H9 (cell line): Measurements from ENCODE around the gene OR52B4. TPM values are rescaled to one million over a fixed set of nuclear protein-coding genes. Genes with fewer than 3 reads are reported as not detected.
A peak's percentile ranks its signal among the peaks of the same experiment; 100 is the strongest.

Experiments
- DNase-seq: peaks from one replicate; pipeline ENCODE4 v3.0.0-alpha.2; 2017
- H2AFZ ChIP-seq: one replicate; pipeline ENCODE4 v1.6.1; 2013; ENCODE audit warnings: mild to moderate bottlenecking, low read length, control low read depth, moderate library complexity
- H2AK5ac ChIP-seq: 2 replicates; pipeline ENCODE4 v1.6.1; 2013; ENCODE audit warnings: low read length, control low read depth, mixed read lengths; ENCODE audit not compliant: insufficient read length
- H2BK120ac ChIP-seq: one replicate; pipeline ENCODE4 v1.6.1; 2013; ENCODE audit warnings: low read depth, mild to moderate bottlenecking, low read length, control low read depth, inconsistent platforms; ENCODE audit not compliant: poor library complexity, severe bottlenecking
- H2BK12ac ChIP-seq: 2 replicates; pipeline ENCODE4 v1.6.1; 2013; ENCODE audit warnings: low read length, control low read depth, mixed read lengths, low read depth; ENCODE audit not compliant: insufficient read length
- H2BK15ac ChIP-seq: 2 replicates; pipeline ENCODE4 v1.6.1; 2013; ENCODE audit warnings: low read depth, low read length, control low read depth
- H2BK20ac ChIP-seq: one replicate; pipeline ENCODE4 v1.6.1; 2013; ENCODE audit warnings: low read depth, mild to moderate bottlenecking, low read length, control low read depth, inconsistent platforms; ENCODE audit not compliant: poor library complexity, severe bottlenecking
- H2BK5ac ChIP-seq: 2 replicates; pipeline ENCODE4 v1.6.1; 2013; ENCODE audit warnings: low read length, control low read depth, mixed read lengths; ENCODE audit not compliant: insufficient read length
- H3K14ac ChIP-seq: 2 replicates; pipeline ENCODE4 v1.6.1; 2013; ENCODE audit warnings: low read length, control low read depth; ENCODE audit not compliant: insufficient read depth
- H3K18ac ChIP-seq: 2 replicates; pipeline ENCODE4 v1.6.1; 2013; ENCODE audit warnings: low read depth, mild to moderate bottlenecking, mixed read lengths, low read length, control low read depth; ENCODE audit not compliant: insufficient read length
- H3K23ac ChIP-seq: 2 replicates; pipeline ENCODE4 v1.6.1; 2013; ENCODE audit warnings: low read length, control low read depth, mixed read lengths, low read depth; ENCODE audit not compliant: insufficient read length
- H3K23me2 ChIP-seq: 2 replicates; pipeline ENCODE4 v1.6.1; 2013; ENCODE audit warnings: low read depth, mild to moderate bottlenecking, mixed read lengths, low read length, control low read depth; ENCODE audit not compliant: insufficient read length, poor library complexity, severe bottlenecking
- H3K27ac ChIP-seq: 2 replicates; pipeline ENCODE4 v1.5.1; 2013; ENCODE audit warnings: low read length, control low read depth, mixed read lengths, low read depth; ENCODE audit not compliant: insufficient read length
- H3K27me3 ChIP-seq: 2 replicates; pipeline ENCODE4 v1.6.1; 2013; ENCODE audit warnings: low read length, control low read depth, inconsistent platforms; ENCODE audit not compliant: insufficient read depth
- H3K4ac ChIP-seq: 2 replicates; pipeline ENCODE4 v1.6.1; 2013; ENCODE audit warnings: low read depth, mild to moderate bottlenecking, control low read depth, inconsistent platforms, low read length, moderate library complexity
- H3K4me1 ChIP-seq: 2 replicates; pipeline ENCODE4 v1.6.1; 2013; ENCODE audit warnings: low read length, control low read depth, inconsistent platforms; ENCODE audit not compliant: insufficient read depth
- H3K4me2 ChIP-seq: 2 replicates; pipeline ENCODE4 v1.6.1; 2013; ENCODE audit warnings: low read length, control low read depth, mixed read lengths; ENCODE audit not compliant: insufficient read length, insufficient read depth
- H3K56ac ChIP-seq: 2 replicates; pipeline ENCODE4 v1.6.1; 2013; ENCODE audit warnings: low read depth, mild to moderate bottlenecking, mixed read lengths, low read length, control low read depth; ENCODE audit not compliant: insufficient read length
- H3K79me1 ChIP-seq: 2 replicates; pipeline ENCODE4 v1.6.1; 2013; ENCODE audit warnings: low read depth, mild to moderate bottlenecking, moderate library complexity, low read length, control low read depth, inconsistent platforms; ENCODE audit not compliant: insufficient read depth, poor library complexity, severe bottlenecking
- H3K79me2 ChIP-seq: 2 replicates; pipeline ENCODE4 v1.6.1; 2013; ENCODE audit warnings: low read length, control low read depth, inconsistent platforms; ENCODE audit not compliant: insufficient read depth
- H3K9ac ChIP-seq: 2 replicates; pipeline ENCODE4 v1.6.1; 2013; ENCODE audit warnings: low read length, control low read depth, mixed read lengths; ENCODE audit not compliant: insufficient read length; ENCODE audit errors: extremely low read depth
- H3K9me3 ChIP-seq: one replicate; pipeline ENCODE4 v1.6.1; 2013; ENCODE audit warnings: low read depth, low read length, inconsistent platforms; ENCODE audit not compliant: control insufficient read depth
- H3T11ph ChIP-seq: one replicate; pipeline ENCODE4 v1.6.1; 2013; ENCODE audit warnings: mild to moderate bottlenecking, low read length, control low read depth, inconsistent platforms
- H4K20me1 ChIP-seq: one replicate; pipeline ENCODE4 v1.6.1; 2013; ENCODE audit not compliant: control insufficient read depth, insufficient read length, insufficient read depth
- H4K5ac ChIP-seq: 2 replicates; pipeline ENCODE4 v1.6.1; 2013; ENCODE audit warnings: low read depth, mild to moderate bottlenecking, mixed read lengths, low read length, control low read depth; ENCODE audit not compliant: insufficient read length
- H4K8ac ChIP-seq: replicated peaks from 2 replicates; pipeline ENCODE4 v1.6.1; 2013; ENCODE audit warnings: low read length, control low read depth, mixed read lengths, low read depth; ENCODE audit not compliant: insufficient read length
- H4K91ac ChIP-seq: 2 replicates; pipeline ENCODE4 v1.6.1; 2013; ENCODE audit warnings: low read depth, mild to moderate bottlenecking, moderate library complexity, mixed read lengths, low read length, control low read depth; ENCODE audit not compliant: insufficient read length
- H3K27ac Mint-ChIP-seq, 3 experiments: 2 replicates in 2 of 3; 3 replicates in 1 of 3; pipeline ENCODE4 v1.8.0; 2020 to 2021; ENCODE audit warnings: mixed read lengths in 3 of 3, mild to moderate bottlenecking in 1 of 3, moderate library complexity in 1 of 3
- H3K27me3 Mint-ChIP-seq: 2 replicates; pipeline ENCODE4 v1.8.0; 2021; ENCODE audit warnings: low read depth, mild to moderate bottlenecking, moderate library complexity, mixed read lengths
- H3K36me3 Mint-ChIP-seq, 3 experiments: 2 replicates in 2 of 3; 3 replicates in 1 of 3; pipeline ENCODE4 v1.8.0; 2020 to 2021; ENCODE audit warnings: low read depth in 3 of 3, mixed read lengths in 3 of 3; ENCODE audit not compliant: insufficient read depth in 1 of 3
- H3K4me1 Mint-ChIP-seq, 2 experiments: 2 replicates each; pipeline ENCODE4 v1.8.0; 2020; ENCODE audit warnings: mixed read lengths in 2 of 2
- H3K4me3 Mint-ChIP-seq, 2 experiments: 2 replicates in 1 of 2; 3 replicates in 1 of 2; pipeline ENCODE4 v1.8.0; 2020 to 2021; ENCODE audit warnings: mild to moderate bottlenecking in 2 of 2, mixed read lengths in 2 of 2, moderate library complexity in 1 of 2
- H3K9me3 Mint-ChIP-seq, 2 experiments: 2 replicates in 1 of 2; 3 replicates in 1 of 2; pipeline ENCODE4 v1.8.0; 2020; ENCODE audit warnings: mild to moderate bottlenecking in 2 of 2, mixed read lengths in 2 of 2, moderate library complexity in 1 of 2
- WGBS: extraction: QIAGEN DNeasy Blood & Tissue Kit; methylation state at CpG from one replicate; pipeline ENCODE4 v1.1.7; 2013; ENCODE audit warnings: missing lambda C conversion rate, low lambda C conversion rate, mixed read lengths; ENCODE audit not compliant: insufficient read length; ENCODE audit errors: extremely low coverage; 5-methylcytosine and 5-hydroxymethylcytosine counted together
- total RNA-seq: library from RNA; stranded (reverse); gene quantifications from 2 replicates; pipeline ENCODE4 v1.2.1, GENCODE V29; 2021
- TF ChIP-seq, protein P1 (sequence below): fragments of 200-600 bp; sonication (generic); conservative IDR thresholded peaks from 3 replicates; pipeline ENCODE4 v1.8.0; 2021; ENCODE audit warnings: antibody characterized with exemption, mild to moderate bottlenecking

OR52B4 gene
- total RNA-seq, 1 experiment from 2014 or later = not detected

GRCh38 chr11:4393858-4394223, 25.7 kb upstream of the OR52B4 start:
- Mint-ChIP-seq H3K27ac (no peak overlapping the region), H3K36me3 (peaks cover 6 to 23% (median 19%) of the 10 kb centered on the region in 3 experiments), H3K4me3 (peak overlapping the region; percentile 87), H3K27me3 (peaks cover 2% of the 10 kb centered on the region), H3K9me3 (peaks cover 7 to 13% of the 10 kb centered on the region in 2 experiments), H3K4me1 (peaks cover 10 to 11% of the 10 kb centered on the region in 2 experiments)
- Histone ChIP-seq H4K5ac (no peak overlapping the region), H2BK5ac (no peak overlapping the region), H2BK20ac (no peak overlapping the region), H3K56ac (no peak overlapping the region), H3T11ph (no peak overlapping the region), H3K18ac (no peak overlapping the region), H2AFZ (no peak overlapping the region), H3K79me2 (peaks cover 2% of the 10 kb centered on the region; the same call in 1 of the 2 replicates), H2BK12ac (no peak overlapping the region), H3K14ac (no peak overlapping the region), H3K9me3 (no peaks in the 10 kb centered on the region), H3K79me1 (no peaks in the 10 kb centered on the region), H4K91ac (no peak overlapping the region), H3K9ac (no peak overlapping the region), H2BK120ac (no peak overlapping the region), H2AK5ac (no peak overlapping the region), H2BK15ac (no peak overlapping the region), H3K23me2 (peaks cover 3% of the 10 kb centered on the region), H3K4me2 (peak overlapping the region; percentile 54), H4K20me1 (no peaks in the 10 kb centered on the region), H3K4me1 (peaks cover 3% of the 10 kb centered on the region; the same call in 1 of the 2 replicates), H3K4ac (no peak overlapping the region), H3K27me3 (no peaks in the 10 kb centered on the region), H3K23ac (no peak overlapping the region), H4K8ac (no peak overlapping the region), H3K27ac (no peak overlapping the region)
- no peak for DNase-seq
- TF ChIP-seq, protein P1, sequence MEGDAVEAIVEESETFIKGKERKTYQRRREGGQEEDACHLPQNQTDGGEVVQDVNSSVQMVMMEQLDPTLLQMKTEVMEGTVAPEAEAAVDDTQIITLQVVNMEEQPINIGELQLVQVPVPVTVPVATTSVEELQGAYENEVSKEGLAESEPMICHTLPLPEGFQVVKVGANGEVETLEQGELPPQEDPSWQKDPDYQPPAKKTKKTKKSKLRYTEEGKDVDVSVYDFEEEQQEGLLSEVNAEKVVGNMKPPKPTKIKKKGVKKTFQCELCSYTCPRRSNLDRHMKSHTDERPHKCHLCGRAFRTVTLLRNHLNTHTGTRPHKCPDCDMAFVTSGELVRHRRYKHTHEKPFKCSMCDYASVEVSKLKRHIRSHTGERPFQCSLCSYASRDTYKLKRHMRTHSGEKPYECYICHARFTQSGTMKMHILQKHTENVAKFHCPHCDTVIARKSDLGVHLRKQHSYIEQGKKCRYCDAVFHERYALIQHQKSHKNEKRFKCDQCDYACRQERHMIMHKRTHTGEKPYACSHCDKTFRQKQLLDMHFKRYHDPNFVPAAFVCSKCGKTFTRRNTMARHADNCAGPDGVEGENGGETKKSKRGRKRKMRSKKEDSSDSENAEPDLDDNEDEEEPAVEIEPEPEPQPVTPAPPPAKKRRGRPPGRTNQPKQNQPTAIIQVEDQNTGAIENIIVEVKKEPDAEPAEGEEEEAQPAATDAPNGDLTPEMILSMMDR = no peak
- no CpG with 5 or more reads among the region's 11 CpGs for WGBS
